ENCODE data around the gene PGBD2.

The PGBD2 gene

GRCh38 chr1:248860007-248860406 is 46.0 kb upstream of the PGBD2 start:
- DNase-seq (ENCODE audit: low read depth) = peak; percentile 29
- peak overlapping the region; percentile 87 for H3K4me3 ChIP-seq (ENCODE audit: low read depth, low read length)
- TF ChIP-seq CTCF (IDR thresholded peaks at IDR 0.05; ENCODE audit: low read depth, low read length) = no peak

DNA sequence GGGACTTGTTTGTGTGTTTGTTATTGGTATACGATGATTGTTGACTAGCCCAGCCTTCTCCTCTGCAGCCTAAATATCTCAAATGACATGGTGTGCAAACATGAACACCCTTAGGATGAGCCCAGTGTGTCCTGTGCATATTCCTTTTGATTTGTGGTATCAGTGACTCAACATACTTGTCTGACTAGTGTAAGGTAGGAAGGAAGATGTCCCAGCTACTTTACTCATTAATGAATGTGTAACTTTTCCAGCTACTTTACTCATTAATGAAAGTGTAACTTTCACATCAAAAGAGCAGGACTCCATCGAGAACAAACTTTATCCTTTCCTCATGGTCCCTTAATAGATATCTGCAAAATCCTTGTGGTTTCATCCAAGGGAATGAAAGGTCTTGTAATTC is 44.4 kb upstream of the PGBD2 start:
- TF ChIP-seq MAX (IDR thresholded peaks at IDR 0.05; ENCODE audit: low read depth, low read length) (no peak), POLR2A (IDR thresholded peaks at IDR 0.05; ENCODE audit: extremely low read depth, insufficient read length) (no peak)
- DNase-seq (ENCODE audit: low read depth) = no peak
- no peak overlapping the region for H3K4me3 ChIP-seq (ENCODE audit: low read depth, low read length)

- peak; percentile 35 for DNase-seq (ENCODE audit: low read depth)
- H3K4me3 ChIP-seq (ENCODE audit: low read depth, low read length) = peak overlapping the region; percentile 60
- TF ChIP-seq CTCF (IDR thresholded peaks at IDR 0.05; ENCODE audit: low read depth, low read length) (no peak), POLR2A (IDR thresholded peaks at IDR 0.05; ENCODE audit: extremely low read depth, insufficient read length) (no peak), MYC (IDR thresholded peaks at IDR 0.05; ENCODE audit: low read depth, low read length) (no peak), MAX (IDR thresholded peaks at IDR 0.05; ENCODE audit: low read depth, low read length) (no peak)
Measured at GRCh38 chr1:248862695-248862997, 43.4 kb upstream of the PGBD2 start.

DNA sequence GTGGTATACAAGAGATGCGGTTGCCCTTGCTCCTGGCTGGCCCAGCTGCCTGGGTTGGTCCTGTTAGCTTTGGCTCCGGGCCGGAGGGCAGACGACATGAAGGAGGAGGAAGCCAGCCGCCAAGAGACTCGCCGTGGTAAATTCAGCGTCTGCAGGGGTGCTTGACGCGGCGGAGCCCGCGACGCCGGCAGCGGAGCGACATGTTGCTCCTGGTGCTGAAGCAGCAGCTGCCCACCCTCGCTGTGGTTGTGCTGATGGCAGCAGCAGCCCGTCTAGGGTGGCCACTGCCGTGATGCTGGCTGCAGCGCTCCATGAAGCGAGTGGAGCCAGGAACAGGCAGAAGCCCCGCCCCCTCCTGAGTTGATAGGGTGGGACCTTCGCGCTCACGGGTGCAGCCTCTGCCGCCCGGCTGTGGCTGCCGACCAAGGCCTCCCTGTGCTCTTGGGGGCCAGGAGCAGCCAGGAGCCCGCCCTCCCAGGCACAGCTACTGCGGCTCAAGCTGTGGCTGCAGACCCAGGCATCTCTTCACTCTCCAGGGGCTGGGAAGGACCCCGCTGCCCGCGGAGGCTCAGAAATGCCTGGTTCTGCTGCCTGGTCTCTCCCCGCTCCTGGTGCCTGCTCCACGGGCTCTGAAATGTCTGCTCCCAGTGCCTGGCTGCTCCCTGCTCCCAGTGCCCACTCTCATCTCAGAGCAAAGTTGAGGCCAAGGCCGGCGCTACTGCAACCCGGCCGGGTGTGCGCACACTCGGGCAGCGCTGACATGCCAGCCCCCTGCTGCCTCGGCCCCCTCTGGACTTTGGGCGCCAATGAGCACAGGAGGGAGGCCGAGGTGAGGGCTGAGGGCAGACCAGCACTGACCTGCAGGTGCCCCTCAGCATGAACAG is 42.8 kb upstream of the PGBD2 start:
- TF ChIP-seq POLR2A (IDR thresholded peaks at IDR 0.05; ENCODE audit: extremely low read depth, insufficient read length) (peak; percentile 42), CTCF (IDR thresholded peaks at IDR 0.05; ENCODE audit: low read depth, low read length) (no peak), MAX (IDR thresholded peaks at IDR 0.05; ENCODE audit: low read depth, low read length) (no peak), MYC (IDR thresholded peaks at IDR 0.05; ENCODE audit: low read depth, low read length) (no peak)

DNA sequence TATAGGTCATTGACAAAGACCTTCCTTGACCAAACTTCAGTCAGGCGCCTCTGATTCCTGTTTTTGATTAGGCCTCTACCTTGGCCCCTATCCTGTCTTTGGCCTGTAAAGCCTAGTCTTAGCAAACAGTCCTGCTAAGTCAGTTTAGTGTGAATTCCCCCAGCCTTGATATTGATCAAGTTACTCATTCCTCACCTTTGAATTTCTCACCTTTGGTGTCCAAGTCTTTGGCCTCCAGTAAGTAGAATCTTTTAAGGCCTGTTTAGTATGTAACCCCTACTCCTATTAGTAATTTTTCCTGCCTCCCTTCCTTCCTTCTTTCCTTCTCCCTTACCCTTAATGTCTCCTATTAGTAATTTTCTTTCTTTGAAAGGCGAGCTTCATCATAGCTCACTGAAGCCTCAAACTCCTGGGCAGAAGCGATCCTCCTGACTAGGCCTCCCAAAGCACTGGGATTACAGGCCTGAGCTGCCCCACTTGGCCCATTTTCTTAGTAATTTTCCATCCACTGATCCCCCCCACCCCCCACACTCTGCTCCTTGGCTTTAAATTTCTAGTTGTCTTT is 34.1 kb upstream of the PGBD2 start:
- peak overlapping the region; percentile 25 for H3K4me3 ChIP-seq (ENCODE audit: low read depth, low read length)
- no peak for TF ChIP-seq CTCF (IDR thresholded peaks at IDR 0.05; ENCODE audit: low read depth, low read length)
- TF ChIP-seq MAX (IDR thresholded peaks at IDR 0.05; ENCODE audit: low read depth, low read length) = no peak
- no peak for TF ChIP-seq MYC (IDR thresholded peaks at IDR 0.05; ENCODE audit: low read depth, low read length)
- no peak for TF ChIP-seq POLR2A (IDR thresholded peaks at IDR 0.05; ENCODE audit: extremely low read depth, insufficient read length)
- no peak for DNase-seq (ENCODE audit: low read depth)

More for the DNA sequence above, 42.8 kb upstream of the PGBD2 start:
- peak; percentile 84 for DNase-seq (ENCODE audit: low read depth)
- H3K4me3 ChIP-seq (ENCODE audit: low read depth, low read length) = peak overlapping the region; percentile 60

DNA sequence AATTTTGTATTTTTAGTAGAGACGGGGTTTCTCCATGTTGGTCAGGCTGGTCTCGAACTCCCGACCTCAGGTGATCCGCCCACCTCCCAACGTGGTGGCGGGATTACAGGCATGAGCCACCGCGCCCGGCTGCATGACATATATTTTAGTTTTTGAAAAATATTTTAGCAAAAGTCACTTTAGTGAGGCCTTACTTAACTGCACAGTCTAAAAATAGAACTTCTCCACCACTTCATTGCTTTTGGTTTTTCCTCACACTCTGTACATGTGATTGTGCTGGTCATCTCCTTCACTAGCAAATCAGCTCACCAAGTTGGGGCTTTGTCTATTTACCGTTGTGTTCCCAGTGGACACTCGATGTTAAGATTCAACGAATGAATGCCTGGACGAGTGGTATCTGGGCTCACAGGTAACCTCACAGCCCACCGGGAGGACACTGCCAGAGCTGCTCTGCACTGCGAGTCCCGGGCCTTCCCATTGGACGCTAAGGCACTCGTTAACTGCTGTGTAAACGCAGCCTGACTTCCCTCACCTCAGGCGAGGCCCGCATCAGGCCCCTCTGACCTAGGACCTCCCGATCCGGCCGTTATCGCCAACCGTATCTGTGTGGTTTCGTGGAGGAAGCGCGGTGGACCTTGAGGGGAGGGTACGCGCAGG is 33.2 kb upstream of the PGBD2 start:
- no peak for TF ChIP-seq MYC (IDR thresholded peaks at IDR 0.05; ENCODE audit: low read depth, low read length)
- TF ChIP-seq POLR2A (IDR thresholded peaks at IDR 0.05; ENCODE audit: extremely low read depth, insufficient read length) = no peak
- TF ChIP-seq CTCF (IDR thresholded peaks at IDR 0.05; ENCODE audit: low read depth, low read length) = no peak
- peak; percentile 85 for DNase-seq (ENCODE audit: low read depth)
- H3K4me3 ChIP-seq (ENCODE audit: low read depth, low read length) = peak overlapping the region; percentile 82
